Astrocyte (in vitro differentiated cells and primary cell): Measurements from ENCODE around the gene UBE2G2. TPM values are rescaled to one million over a fixed set of nuclear protein-coding genes. Genes with fewer than 3 reads are reported as not detected.
A peak's percentile ranks its signal among the peaks of the same experiment; 100 is the strongest.

Source experiments
- DNase-seq: peaks from one replicate; pipeline ENCODE4 v3.0.0-alpha.2; 2010; ENCODE audit warnings: low read depth
- FAIRE-seq: peaks from 2 replicates; lab custom pipeline; 2011; peaks lifted over from hg19 to GRCh38; lab: Jason Lieb, UNC
- H2AFZ ChIP-seq: 2 replicates; pipeline ENCODE4 v1.6.0; 2012; ENCODE audit warnings: low read depth, low read length, inconsistent platforms
- H3K27ac ChIP-seq: 2 replicates; pipeline ENCODE4 v1.5.1; 2011; ENCODE audit warnings: low read depth, low read length, inconsistent platforms
- H3K27me3 ChIP-seq: 2 replicates; pipeline ENCODE4 v1.6.0; 2011; ENCODE audit warnings: low read length, inconsistent platforms; ENCODE audit not compliant: insufficient read depth
- H3K36me3 ChIP-seq: 2 replicates; pipeline ENCODE4 v1.5.1; 2011; ENCODE audit warnings: low read length, inconsistent platforms; ENCODE audit not compliant: insufficient read depth
- H3K4me1 ChIP-seq: 2 replicates; pipeline ENCODE4 v1.5.1; 2011; ENCODE audit warnings: low read length, inconsistent platforms; ENCODE audit not compliant: insufficient read depth
- H3K4me2 ChIP-seq: 2 replicates; pipeline ENCODE4 v1.6.0; 2012; ENCODE audit warnings: low read length, inconsistent platforms
- H3K4me3 ChIP-seq: 2 replicates; pipeline ENCODE4 v1.5.1; 2011; ENCODE audit warnings: low read depth, mild to moderate bottlenecking, low read length, inconsistent platforms; ENCODE audit not compliant: insufficient read depth
- H3K79me2 ChIP-seq: 2 replicates; pipeline ENCODE4 v1.6.0; 2012; ENCODE audit warnings: mild to moderate bottlenecking, low read length, inconsistent platforms; ENCODE audit not compliant: insufficient read depth
- H3K9ac ChIP-seq: 2 replicates; pipeline ENCODE4 v1.6.0; 2012; ENCODE audit warnings: mild to moderate bottlenecking, low read length, inconsistent platforms
- H3K9me3 ChIP-seq: 2 replicates; pipeline ENCODE4 v1.5.1; 2012; ENCODE audit warnings: low read depth, mild to moderate bottlenecking, low read length, inconsistent platforms; ENCODE audit not compliant: insufficient read depth
- H4K20me1 ChIP-seq: 2 replicates; pipeline ENCODE4 v1.6.0; 2012; ENCODE audit warnings: low read length, inconsistent platforms; ENCODE audit not compliant: insufficient read depth
- H3K27ac Mint-ChIP-seq: one replicate; pipeline ENCODE4 v1.8.0; 2021; ENCODE audit warnings: mild to moderate bottlenecking, mixed read lengths; ENCODE audit not compliant: unreplicated experiment
- H3K27me3 Mint-ChIP-seq: one replicate; pipeline ENCODE4 v1.8.0; 2021; ENCODE audit warnings: low read depth, mixed read lengths; ENCODE audit not compliant: unreplicated experiment
- H3K36me3 Mint-ChIP-seq: one replicate; pipeline ENCODE4 v1.8.0; 2021; ENCODE audit warnings: low read depth, mixed read lengths; ENCODE audit not compliant: unreplicated experiment
- H3K4me1 Mint-ChIP-seq: one replicate; pipeline ENCODE4 v1.8.0; 2021; ENCODE audit warnings: low read depth, mixed read lengths; ENCODE audit not compliant: unreplicated experiment
- H3K4me3 Mint-ChIP-seq: one replicate; pipeline ENCODE4 v1.8.0; 2021; ENCODE audit warnings: mild to moderate bottlenecking, moderate library complexity, mixed read lengths; ENCODE audit not compliant: unreplicated experiment
- H3K9me3 Mint-ChIP-seq: one replicate; pipeline ENCODE4 v1.8.0; 2021; ENCODE audit warnings: mild to moderate bottlenecking, mixed read lengths; ENCODE audit not compliant: unreplicated experiment
- EZH2 ChIP-seq: IDR thresholded peaks from 2 replicates; pipeline ENCODE4 v1.6.1; 2012; ENCODE audit warnings: mild to moderate bottlenecking, low read length, inconsistent platforms; ENCODE audit not compliant: insufficient read depth
- total RNA-seq: library from RNA; stranded (reverse); gene quantifications from 2 replicates; pipeline ENCODE4 v1.2.1, GENCODE V29; 2021
- TF ChIP-seq, protein P1 (sequence below): IDR thresholded peaks from 2 replicates; pipeline ENCODE4 v1.5.1; 2011; ENCODE audit warnings: low read depth, mild to moderate bottlenecking, inconsistent platforms, low read length, moderate library complexity; ENCODE audit not compliant: insufficient read depth

UBE2G2 gene
- total RNA-seq, 1 donor from 2014 or later = 74.5 TPM

DNA sequence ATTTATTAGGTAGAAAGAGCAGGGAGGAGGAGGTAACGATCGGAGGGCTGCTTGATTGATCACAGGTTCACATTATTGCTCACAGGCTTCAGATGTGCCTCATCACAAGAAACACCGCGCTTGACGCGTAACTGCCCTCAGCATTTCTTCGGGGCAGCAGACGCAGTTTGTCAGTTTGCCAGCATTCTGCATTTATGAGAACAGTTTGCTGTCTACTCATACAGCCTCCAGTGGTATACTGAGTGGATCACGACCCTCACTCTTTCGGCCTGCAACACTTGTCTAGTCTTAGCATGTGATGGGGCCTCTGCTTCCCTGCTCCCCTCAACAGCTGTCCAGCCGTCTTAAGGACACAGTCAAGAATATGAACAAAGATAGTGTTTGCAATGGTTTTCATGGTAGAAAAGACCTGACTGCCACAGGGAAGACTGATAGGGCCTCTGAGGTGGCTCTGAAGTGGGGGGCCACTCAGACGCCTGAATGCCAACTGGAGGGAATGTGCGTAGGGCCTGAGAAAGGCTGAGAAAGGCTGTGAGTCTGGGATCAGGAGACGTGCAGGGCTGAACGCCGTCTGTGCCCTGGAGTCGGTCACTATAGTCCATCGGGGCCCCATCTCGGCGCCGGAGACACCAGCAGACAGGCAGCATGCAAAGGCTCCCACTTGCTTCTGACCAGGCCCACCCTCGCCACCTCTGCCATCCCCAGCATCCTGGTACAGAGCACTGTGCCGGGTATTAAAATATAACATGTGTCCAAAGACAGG lies 45.0 kb downstream of the UBE2G2 start:
- no peaks in the 10 kb centered on the region for H3K36me3 Mint-ChIP-seq
- no peak overlapping the region for H3K27ac Mint-ChIP-seq
- Histone ChIP-seq H2AFZ (no peak overlapping the region), H3K4me2 (no peak overlapping the region), H3K4me3 (no peak overlapping the region), H3K9ac (no peak overlapping the region), H3K27ac (no peak overlapping the region), H3K27me3 (no peaks in the 10 kb centered on the region), H3K79me2 (no peaks in the 10 kb centered on the region), H3K36me3 (no peaks in the 10 kb centered on the region), H4K20me1 (no peaks in the 10 kb centered on the region), H3K9me3 (no peaks in the 10 kb centered on the region), H3K4me1 (no peaks in the 10 kb centered on the region)
- peaks cover 46% of the 10 kb centered on the region for H3K27me3 Mint-ChIP-seq
- no peak for FAIRE-seq
- no peaks in the 10 kb centered on the region for H3K4me1 Mint-ChIP-seq
- no peak overlapping the region for H3K4me3 Mint-ChIP-seq
- no peak for DNase-seq
- peaks cover 14% of the 10 kb centered on the region for H3K9me3 Mint-ChIP-seq
- no peak for TF ChIP-seq EZH2
- TF ChIP-seq, protein P1, sequence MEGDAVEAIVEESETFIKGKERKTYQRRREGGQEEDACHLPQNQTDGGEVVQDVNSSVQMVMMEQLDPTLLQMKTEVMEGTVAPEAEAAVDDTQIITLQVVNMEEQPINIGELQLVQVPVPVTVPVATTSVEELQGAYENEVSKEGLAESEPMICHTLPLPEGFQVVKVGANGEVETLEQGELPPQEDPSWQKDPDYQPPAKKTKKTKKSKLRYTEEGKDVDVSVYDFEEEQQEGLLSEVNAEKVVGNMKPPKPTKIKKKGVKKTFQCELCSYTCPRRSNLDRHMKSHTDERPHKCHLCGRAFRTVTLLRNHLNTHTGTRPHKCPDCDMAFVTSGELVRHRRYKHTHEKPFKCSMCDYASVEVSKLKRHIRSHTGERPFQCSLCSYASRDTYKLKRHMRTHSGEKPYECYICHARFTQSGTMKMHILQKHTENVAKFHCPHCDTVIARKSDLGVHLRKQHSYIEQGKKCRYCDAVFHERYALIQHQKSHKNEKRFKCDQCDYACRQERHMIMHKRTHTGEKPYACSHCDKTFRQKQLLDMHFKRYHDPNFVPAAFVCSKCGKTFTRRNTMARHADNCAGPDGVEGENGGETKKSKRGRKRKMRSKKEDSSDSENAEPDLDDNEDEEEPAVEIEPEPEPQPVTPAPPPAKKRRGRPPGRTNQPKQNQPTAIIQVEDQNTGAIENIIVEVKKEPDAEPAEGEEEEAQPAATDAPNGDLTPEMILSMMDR = no peak

DNA sequence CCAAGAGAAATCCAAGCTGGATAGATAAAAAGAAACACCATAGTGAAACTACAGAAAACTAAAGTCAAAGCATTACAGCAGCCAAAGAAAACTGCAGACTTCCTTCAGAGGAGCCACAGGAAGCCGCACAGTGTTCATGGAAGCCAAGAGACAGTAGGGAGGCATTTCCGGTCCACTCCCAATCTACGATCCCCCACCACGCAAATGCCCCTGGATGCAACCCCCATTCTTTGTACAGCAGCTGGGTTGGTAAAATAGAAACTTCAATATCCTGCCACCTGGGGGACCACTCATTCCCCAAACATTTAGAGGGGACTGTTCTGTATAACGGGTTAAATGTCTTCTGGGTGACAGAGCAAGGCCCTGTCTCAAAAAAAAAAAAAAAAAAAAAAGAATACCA lies 46.4 kb downstream of the UBE2G2 start:
- no peak overlapping the region for H3K27ac ChIP-seq
- Mint-ChIP-seq H3K4me1 (no peaks in the 10 kb centered on the region), H3K27ac (no peak overlapping the region), H3K36me3 (no peaks in the 10 kb centered on the region), H3K4me3 (no peak overlapping the region), H3K9me3 (peaks cover 14% of the 10 kb centered on the region), H3K27me3 (peaks cover 43% of the 10 kb centered on the region)
- no peaks in the 10 kb centered on the region for H3K9me3 ChIP-seq
- no peaks in the 10 kb centered on the region for H4K20me1 ChIP-seq
- H3K36me3 ChIP-seq = no peaks in the 10 kb centered on the region
- H3K9ac ChIP-seq = no peak overlapping the region
- no peak overlapping the region for H2AFZ ChIP-seq
- no peak for DNase-seq
- no peak for FAIRE-seq
- no peak overlapping the region for H3K4me3 ChIP-seq
- peak overlapping the region; percentile 11 for H3K4me2 ChIP-seq
- H3K4me1 ChIP-seq = no peaks in the 10 kb centered on the region
- no peaks in the 10 kb centered on the region for H3K79me2 ChIP-seq
- H3K27me3 ChIP-seq = no peaks in the 10 kb centered on the region
- TF ChIP-seq, protein P1 = no peak
- no peak for TF ChIP-seq EZH2

DNA sequence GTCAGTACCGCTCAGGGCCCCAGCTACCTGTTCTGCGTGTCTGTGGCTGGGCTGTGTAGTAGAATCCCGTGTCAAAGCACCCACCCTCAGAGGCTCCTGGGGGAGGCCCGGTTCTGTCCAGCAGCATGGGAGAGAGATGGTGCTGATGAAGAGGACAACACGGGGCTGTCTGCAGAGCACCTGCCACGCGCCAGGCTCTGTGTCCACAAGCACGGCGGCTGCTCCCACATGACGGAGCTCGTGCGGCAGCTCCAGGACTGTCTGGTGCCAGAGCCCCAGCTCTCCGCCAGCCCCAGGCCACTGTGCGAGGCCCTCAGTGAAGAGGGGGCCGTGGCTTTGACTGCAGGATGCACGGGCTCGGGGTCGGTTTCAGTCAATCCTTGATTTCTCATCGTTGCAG lies 48.3 kb downstream of the UBE2G2 start:
- H3K9me3 Mint-ChIP-seq = peaks cover 14% of the 10 kb centered on the region
- no peak overlapping the region for H3K9ac ChIP-seq

More for the DNA sequence above, 48.3 kb downstream of the UBE2G2 start:
- H3K9me3 ChIP-seq = no peaks in the 10 kb centered on the region
- no peaks in the 10 kb centered on the region for H3K4me1 ChIP-seq
- no peaks in the 10 kb centered on the region for H3K79me2 ChIP-seq
- no peaks in the 10 kb centered on the region for H3K4me1 Mint-ChIP-seq
- DNase-seq (no peak), FAIRE-seq (no peak)
- H2AFZ ChIP-seq = no peak overlapping the region
- H3K36me3 ChIP-seq = no peaks in the 10 kb centered on the region
- H3K27me3 ChIP-seq = no peaks in the 10 kb centered on the region
- H3K27me3 Mint-ChIP-seq = peaks cover 40% of the 10 kb centered on the region
- H3K4me3 Mint-ChIP-seq = no peak overlapping the region
- H3K4me3 ChIP-seq = no peak overlapping the region
- no peak overlapping the region for H3K27ac Mint-ChIP-seq
- TF ChIP-seq, protein P1 = no peak
- no peak for TF ChIP-seq EZH2
- no peak overlapping the region for H3K27ac ChIP-seq
- H3K4me2 ChIP-seq = no peak overlapping the region
- no peaks in the 10 kb centered on the region for H4K20me1 ChIP-seq
- no peaks in the 10 kb centered on the region for H3K36me3 Mint-ChIP-seq
